Prostate gland (tissue), 2 donors: ENCODE data around the gene AFAP1L1. TPM values are rescaled to one million over a fixed set of nuclear protein-coding genes. Genes with fewer than 3 reads are reported as not detected.

Experiments used
- DNase-seq: peaks from one replicate; pipeline ENCODE4 v3.0.0-alpha.2; 2019; ENCODE audit warnings: low spot score
- H3K27ac ChIP-seq, 2 donors: fragments of 200-600 bp; sonication (generic); 2 replicates each; pipeline ENCODE4 v1.5.1; 2017 to 2019
- H3K27me3 ChIP-seq: fragments of 200-600 bp; sonication (generic); replicated peaks from 2 replicates; pipeline ENCODE4 v1.5.1; 2019; ENCODE audit not compliant: insufficient read depth
- H3K36me3 ChIP-seq, 2 donors: fragments of 200-600 bp; sonication (generic); 1 replicate in 1 of 2; 2 replicates in 1 of 2; pipeline versions ENCODE4 v1.5.1 to v1.8.1; 2017 to 2019
- H3K4me1 ChIP-seq: fragments of 200-600 bp; sonication (generic); replicated peaks from 2 replicates; pipeline ENCODE4 v1.5.1; 2019
- H3K4me3 ChIP-seq, 2 donors: fragments of 200-600 bp; sonication (generic); 2 replicates each; pipeline ENCODE4 v1.5.1; 2017 to 2019
- H3K9me3 ChIP-seq: fragments of 200-600 bp; sonication (generic); 2 replicates; pipeline ENCODE4 v1.5.1; 2017
- POLR2A ChIP-seq: fragments of 450-650 bp; IDR thresholded peaks from one replicate; pipeline ENCODE4 v1.6.1; 2016; ENCODE audit warnings: antibody characterized with exemption, mild to moderate bottlenecking
- POLR2AphosphoS5 ChIP-seq: sonication (generic); formaldehyde crosslinking; IDR thresholded peaks from one replicate; pipeline ENCODE4 v1.6.1; 2017; ENCODE audit warnings: antibody characterized with exemption
- WGBS: methylation state at CpG from one replicate; pipeline ENCODE4 v1.1.5; 2018; 5-methylcytosine and 5-hydroxymethylcytosine counted together
- intact Hi-C: fragments of 100-400 bp; cut with DNase I; formaldehyde crosslinking; loops from one replicate; pipeline ENCODE4 v1.14.2; 2022
- total RNA-seq, 2 donors: library from RNA; depleted of rRNA; stranded (reverse); fragments of >200 nt; gene quantifications; one replicate each; pipeline ENCODE4 v1.1.0, GENCODE V29; 2016
- TF ChIP-seq, protein P1 (sequence below), 4 experiments: fragments of 200-600 bp in 2 of 4; fragments of 450-650 bp in 2 of 4; sonication (generic) in 2 of 4; IDR thresholded peaks; 1 replicate in 3 of 4; 2 replicates in 1 of 4; pipeline ENCODE4 v1.5.1; 2016 to 2019; ENCODE audit warnings: antibody characterized with exemption in 4 of 4, mild to moderate bottlenecking in 2 of 4, moderate library complexity in 2 of 4

AFAP1L1 gene
- total RNA-seq, 2 donors from 2014 or later: 8.4 to 10.3 TPM

DNA sequence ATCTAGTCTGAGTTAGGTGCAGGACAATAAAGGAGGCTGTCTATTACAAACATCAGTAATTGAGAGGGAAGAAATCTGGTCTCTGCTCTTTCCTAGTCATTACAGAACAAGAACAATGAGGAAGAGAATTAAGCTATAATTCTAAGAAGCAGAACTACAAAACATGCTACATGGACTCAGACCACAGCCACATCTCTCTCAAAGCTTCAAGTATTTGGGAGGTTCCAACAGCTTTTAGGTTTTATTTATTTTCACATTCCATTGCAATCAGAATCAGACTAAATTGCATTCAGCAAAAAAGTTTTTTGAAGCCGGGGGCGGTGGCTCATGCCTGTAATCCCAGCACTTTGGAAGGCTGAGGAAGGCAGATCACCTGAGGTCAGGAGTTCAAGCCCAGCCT, 72.5 kb downstream of the AFAP1L1 start:
- H3K4me1 ChIP-seq: no peaks in the 10 kb centered on the region
- H3K4me3 ChIP-seq: no peak overlapping the region
- no peak for TF ChIP-seq POLR2AphosphoS5
- TF ChIP-seq, protein P1, sequence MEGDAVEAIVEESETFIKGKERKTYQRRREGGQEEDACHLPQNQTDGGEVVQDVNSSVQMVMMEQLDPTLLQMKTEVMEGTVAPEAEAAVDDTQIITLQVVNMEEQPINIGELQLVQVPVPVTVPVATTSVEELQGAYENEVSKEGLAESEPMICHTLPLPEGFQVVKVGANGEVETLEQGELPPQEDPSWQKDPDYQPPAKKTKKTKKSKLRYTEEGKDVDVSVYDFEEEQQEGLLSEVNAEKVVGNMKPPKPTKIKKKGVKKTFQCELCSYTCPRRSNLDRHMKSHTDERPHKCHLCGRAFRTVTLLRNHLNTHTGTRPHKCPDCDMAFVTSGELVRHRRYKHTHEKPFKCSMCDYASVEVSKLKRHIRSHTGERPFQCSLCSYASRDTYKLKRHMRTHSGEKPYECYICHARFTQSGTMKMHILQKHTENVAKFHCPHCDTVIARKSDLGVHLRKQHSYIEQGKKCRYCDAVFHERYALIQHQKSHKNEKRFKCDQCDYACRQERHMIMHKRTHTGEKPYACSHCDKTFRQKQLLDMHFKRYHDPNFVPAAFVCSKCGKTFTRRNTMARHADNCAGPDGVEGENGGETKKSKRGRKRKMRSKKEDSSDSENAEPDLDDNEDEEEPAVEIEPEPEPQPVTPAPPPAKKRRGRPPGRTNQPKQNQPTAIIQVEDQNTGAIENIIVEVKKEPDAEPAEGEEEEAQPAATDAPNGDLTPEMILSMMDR (IDR thresholded peaks at IDR 0.05): no peak
- no peak for TF ChIP-seq POLR2A
- no peaks in the 10 kb centered on the region for H3K27me3 ChIP-seq
- 93% methylated on average over 2 of the region's 2 CpGs for WGBS
- H3K27ac ChIP-seq: no peak overlapping the region
- intact Hi-C loops: no loop called here
- H3K9me3 ChIP-seq: no peaks in the 10 kb centered on the region
- H3K36me3 ChIP-seq: peaks cover 0 to 8% of the 10 kb centered on the region in 2 donors
- no peak for DNase-seq

DNA sequence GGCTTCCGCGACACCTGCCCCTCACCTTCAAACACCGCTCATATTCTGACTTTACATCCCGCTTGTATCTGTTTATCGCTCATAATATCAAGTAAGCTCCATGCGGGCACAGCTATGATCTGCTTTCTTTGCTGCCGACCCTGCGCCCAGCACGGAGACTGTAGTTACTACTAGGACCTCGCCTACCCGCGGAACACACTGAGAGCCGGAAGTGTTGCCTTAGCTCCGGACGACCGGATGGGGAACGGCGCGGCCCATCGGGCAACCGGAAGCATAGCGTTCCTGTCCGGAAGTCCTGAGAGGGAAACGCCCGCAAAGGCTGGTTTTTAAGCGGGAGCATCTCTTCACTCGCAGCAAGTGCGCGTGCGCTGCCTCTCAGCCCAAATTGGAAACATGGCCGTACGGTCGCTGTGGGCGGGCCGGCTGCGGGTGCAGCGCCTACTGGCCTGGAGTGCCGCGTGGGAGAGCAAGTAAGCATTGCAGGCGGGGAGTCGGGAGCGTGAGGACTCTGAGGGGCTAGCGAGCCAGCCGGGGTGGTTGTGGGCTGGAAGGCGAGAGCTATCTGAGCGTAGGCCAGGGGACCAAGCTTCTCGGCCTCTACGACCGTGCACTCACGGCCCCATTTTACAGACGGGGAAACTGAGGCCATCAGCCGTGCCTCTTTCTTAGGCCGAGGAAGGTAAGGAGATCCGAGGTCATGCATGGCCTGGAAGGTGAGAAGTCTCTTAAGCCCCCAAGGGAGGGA, 73.7 kb downstream of the AFAP1L1 start, which contains the start of gene GRPEL2:
TSS of gene GRPEL2 (plus strand) at position 353 of the 745 bp plus-strand sequence. CDS start at position 394, 41 bp downstream.
- peak; percentile 92 for DNase-seq
- peaks cover 0 to 18% of the 10 kb centered on the region in 2 donors for H3K36me3 ChIP-seq
- TF ChIP-seq, protein P1 (IDR thresholded peaks at IDR 0.05): peak in 1 of 4 experiments; percentile 8
- TF ChIP-seq POLR2AphosphoS5 (peak; percentile 96), POLR2A (peak; percentile 57)
- H3K4me3 ChIP-seq: peak within 1 kb of the TSS; percentile 46 to 69
- WGBS: under 1% methylated on average over 54 of the region's 54 CpGs
- peak within 1 kb of the TSS; percentile 53 to 65 for H3K27ac ChIP-seq
- no peaks in the 10 kb centered on the region for H3K9me3 ChIP-seq
- H3K4me1 ChIP-seq: no peaks in the 10 kb centered on the region
- intact Hi-C loops: no loop called here
- no peaks in the 10 kb centered on the region for H3K27me3 ChIP-seq

DNA sequence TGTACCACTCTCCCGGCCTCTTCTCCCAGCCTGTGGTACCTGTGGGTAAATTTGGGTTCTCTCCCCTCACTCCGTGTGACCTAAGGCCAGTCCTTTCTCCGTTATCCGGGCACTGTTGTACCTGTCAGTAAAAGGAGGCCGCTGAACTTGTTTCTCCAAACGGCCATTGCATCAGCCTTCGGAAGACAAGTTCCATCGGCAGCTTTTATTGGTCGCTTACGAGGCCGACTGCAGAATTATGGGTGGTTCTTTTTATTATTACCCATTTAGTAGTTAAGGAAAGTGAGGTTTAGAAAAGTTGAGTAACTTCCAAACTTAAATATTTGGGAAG, 74.2 kb downstream of the AFAP1L1 start:
- TF ChIP-seq, protein P1 (IDR thresholded peaks at IDR 0.05): no peak
- TF ChIP-seq POLR2AphosphoS5: no peak
- TF ChIP-seq POLR2A: no peak
- 1% methylated on average over 11 of the region's 11 CpGs for WGBS
- no peaks in the 10 kb centered on the region for H3K9me3 ChIP-seq
- intact Hi-C loops: no loop called here
- H3K36me3 ChIP-seq: peaks cover under 1 to 18% of the 10 kb centered on the region in 2 donors
- H3K27me3 ChIP-seq: no peaks in the 10 kb centered on the region
- peak overlapping the region; percentile 46 to 69 for H3K4me3 ChIP-seq
- DNase-seq: no peak
- H3K4me1 ChIP-seq: no peaks in the 10 kb centered on the region
- H3K27ac ChIP-seq: peak overlapping the region; percentile 53 to 65

DNA sequence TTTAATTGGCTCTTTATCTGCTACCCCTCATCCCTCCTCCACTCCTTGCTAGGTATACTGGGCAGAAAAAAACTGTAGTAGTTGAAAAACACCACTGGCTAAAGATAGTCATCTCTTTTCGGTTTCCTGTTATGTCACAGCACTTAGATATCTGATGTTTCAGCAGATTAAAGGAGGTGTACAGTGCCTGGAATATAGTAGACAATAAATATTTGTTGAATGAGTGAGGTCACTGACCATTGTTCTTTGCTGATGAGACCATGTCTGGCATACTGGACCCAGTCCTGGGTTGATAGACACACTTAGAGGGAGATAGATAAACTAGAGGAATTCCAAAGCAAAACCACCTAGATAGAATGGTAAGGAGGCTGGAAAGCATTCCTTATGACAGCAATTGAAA, 76.9 kb downstream of the AFAP1L1 start:
- no peak overlapping the region for H3K27ac ChIP-seq
- H3K36me3 ChIP-seq: peaks cover 5 to 18% of the 10 kb centered on the region in 2 donors
- no peaks in the 10 kb centered on the region for H3K27me3 ChIP-seq

More for the DNA sequence above, 76.9 kb downstream of the AFAP1L1 start:
- no peak for DNase-seq
- H3K4me3 ChIP-seq: no peak overlapping the region
- TF ChIP-seq POLR2AphosphoS5 (no peak), POLR2A (no peak)
- TF ChIP-seq, protein P1 (IDR thresholded peaks at IDR 0.05): no peak
- no peaks in the 10 kb centered on the region for H3K9me3 ChIP-seq
- H3K4me1 ChIP-seq: no peaks in the 10 kb centered on the region
- intact Hi-C loops: no loop called here
- WGBS: 68% methylated on average over 1 of the region's 1 CpG
